Esophagus (tissue), 2 donors: ENCODE measurements around the gene NRARP. TPM values are rescaled to one million over a fixed set of nuclear protein-coding genes. Genes with fewer than 3 reads are reported as not detected.

ENCODE experiments used
- H3K27ac ChIP-seq, 2 donors: one replicate each; pipeline ENCODE4 v1.5.1; 2013; ENCODE audit warnings: low read depth in 2 of 2, mild to moderate bottlenecking in 2 of 2, inconsistent platforms in 1 of 2, low read length in 1 of 2, moderate library complexity in 1 of 2
- H3K27me3 ChIP-seq, 2 donors: one replicate each; pipeline ENCODE4 v1.6.1; 2013; ENCODE audit warnings: low read length in 2 of 2, control low read depth in 1 of 2, mild to moderate bottlenecking in 1 of 2; ENCODE audit not compliant: insufficient read depth in 2 of 2, control insufficient read depth in 1 of 2
- H3K36me3 ChIP-seq, 2 donors: one replicate each; pipeline ENCODE4 v1.6.1; 2013; ENCODE audit warnings: low read length in 1 of 2; ENCODE audit not compliant: control insufficient read depth in 2 of 2, insufficient read depth in 2 of 2
- H3K4me1 ChIP-seq, 2 donors: one replicate each; pipeline ENCODE4 v1.6.1; 2013; ENCODE audit warnings: low read length in 1 of 2; ENCODE audit not compliant: control insufficient read depth in 2 of 2, insufficient read depth in 2 of 2
- H3K4me3 ChIP-seq, 2 donors: one replicate each; pipeline ENCODE4 v1.5.1; 2013; ENCODE audit warnings: low read length in 2 of 2, mild to moderate bottlenecking in 2 of 2, low read depth in 1 of 2, moderate library complexity in 1 of 2
- H3K9me3 ChIP-seq, 2 donors: one replicate each; pipeline ENCODE4 v1.6.1; 2013; ENCODE audit warnings: mild to moderate bottlenecking in 2 of 2, low read depth in 1 of 2, low read length in 1 of 2, moderate library complexity in 1 of 2; ENCODE audit not compliant: control insufficient read depth in 2 of 2, insufficient read depth in 1 of 2
- WGBS, 2 donors: extraction: QIAGEN DNeasy Blood & Tissue Kit; methylation state at CpG; one replicate each; pipeline ENCODE4 v1.1.7; 2013; 5-methylcytosine and 5-hydroxymethylcytosine counted together
- polyA plus RNA-seq, 2 donors: library from polyadenylated mRNA; stranded (reverse); fragments of 200-250 nt; gene quantifications; one replicate each; pipeline ENCODE4 v1.2.3, GENCODE V29; 2013
- donor health status: healthy with polysubstance abuse.
- donor health status: Bipolar disorder and iron deficiency.

The NRARP gene
- polyA plus RNA-seq, 2 donors = 1.6 to 7.8 TPM

- Histone ChIP-seq H3K27me3 (no peaks in the 10 kb centered on the region), H3K4me1 (peaks cover 12 to 62% of the 10 kb centered on the region in 2 donors), H3K36me3 (no peaks in the 10 kb centered on the region), H3K9me3 (no peaks in the 10 kb centered on the region), H3K27ac (peak overlapping the region; percentile 97 to 98), H3K4me3 (peak overlapping the region in 1 of 2 donors; percentile 5)
- 48 to 51% methylated on average over 27 of the region's 27 CpGs for WGBS, 2 donors
Measured at GRCh38 chr9:137311171-137311985, 9.3 kb upstream of the NRARP start.

- Histone ChIP-seq H3K27ac (peak overlapping the region; percentile 93 to 98), H3K4me1 (peaks cover 13 to 68% of the 10 kb centered on the region in 2 donors), H3K27me3 (no peaks in the 10 kb centered on the region), H3K9me3 (no peaks in the 10 kb centered on the region), H3K4me3 (peak overlapping the region in 1 of 2 donors; percentile 5), H3K36me3 (no peaks in the 10 kb centered on the region)
- 58 to 59% methylated on average over 20 of the region's 20 CpGs for WGBS, 2 donors
Measured at GRCh38 chr9:137310189-137311052, 8.3 kb upstream of the NRARP start.

- no peaks in the 10 kb centered on the region for H3K36me3 ChIP-seq
- no peaks in the 10 kb centered on the region for H3K9me3 ChIP-seq
- H3K27ac ChIP-seq = peak overlapping the region; percentile 93 to 98
- H3K4me1 ChIP-seq = peaks cover 13 to 71% of the 10 kb centered on the region in 2 donors
- H3K27me3 ChIP-seq = no peaks in the 10 kb centered on the region
- WGBS, 2 donors = 82 to 86% methylated on average over 12 to 15 of the region's 15 CpGs
- H3K4me3 ChIP-seq = no peak overlapping the region
Measured at GRCh38 chr9:137309368-137310188, 7.5 kb upstream of the NRARP start.

GRCh38 chr9:137308057-137308619 is 6.1 kb upstream of the NRARP start:
- no peak overlapping the region for H3K27ac ChIP-seq
- H3K36me3 ChIP-seq = no peaks in the 10 kb centered on the region
- 57 to 59% methylated on average over 20 of the region's 20 CpGs for WGBS, 2 donors
- H3K9me3 ChIP-seq = no peaks in the 10 kb centered on the region
- peaks cover 12 to 69% of the 10 kb centered on the region in 2 donors for H3K4me1 ChIP-seq
- H3K27me3 ChIP-seq = no peaks in the 10 kb centered on the region
- H3K4me3 ChIP-seq = no peak overlapping the region

- no peak overlapping the region for H3K4me3 ChIP-seq
- H3K36me3 ChIP-seq = no peaks in the 10 kb centered on the region
- peaks cover 12 to 66% of the 10 kb centered on the region in 2 donors for H3K4me1 ChIP-seq
- peak overlapping the region in 1 of 2 donors; percentile 6 for H3K27ac ChIP-seq
- H3K27me3 ChIP-seq = no peaks in the 10 kb centered on the region
- H3K9me3 ChIP-seq = no peaks in the 10 kb centered on the region
- WGBS, 2 donors = 30 to 33% methylated on average over 29 to 30 of the region's 30 CpGs
Measured at GRCh38 chr9:137307255-137308056, 5.4 kb upstream of the NRARP start.

- Histone ChIP-seq H3K27me3 (no peaks in the 10 kb centered on the region), H3K27ac (no peak overlapping the region)
Measured at GRCh38 chr9:137306850-137307254, 4.8 kb upstream of the NRARP start.

GRCh38 chr9:137306066-137306849 is 4.2 kb upstream of the NRARP start:
- no peaks in the 10 kb centered on the region for H3K9me3 ChIP-seq
- peak overlapping the region in 1 of 2 donors; percentile 21 for H3K4me3 ChIP-seq
- H3K4me1 ChIP-seq = peaks cover 10 to 56% of the 10 kb centered on the region in 2 donors
- H3K27ac ChIP-seq = peak overlapping the region; percentile 86 to 91
- no peaks in the 10 kb centered on the region for H3K27me3 ChIP-seq
- H3K36me3 ChIP-seq = no peaks in the 10 kb centered on the region
- WGBS, 2 donors = 29 to 30% methylated on average over 28 to 30 of the region's 30 CpGs

More at GRCh38 chr9:137306850-137307254, 4.8 kb upstream of the NRARP start:
- Histone ChIP-seq H3K36me3 (no peaks in the 10 kb centered on the region), H3K4me3 (no peak overlapping the region), H3K4me1 (peaks cover 12 to 61% of the 10 kb centered on the region in 2 donors), H3K9me3 (no peaks in the 10 kb centered on the region)
- 33% methylated on average over 23 of the region's 23 CpGs for WGBS, 2 donors

- Histone ChIP-seq H3K4me1 (peaks cover 10 to 51% of the 10 kb centered on the region in 2 donors), H3K9me3 (no peaks in the 10 kb centered on the region), H3K27ac (peak overlapping the region; percentile 86 to 91), H3K27me3 (no peaks in the 10 kb centered on the region), H3K36me3 (no peaks in the 10 kb centered on the region), H3K4me3 (peak overlapping the region in 1 of 2 donors; percentile 21)
- WGBS, 2 donors = 13 to 15% methylated on average over 8 of the region's 8 CpGs
Measured at GRCh38 chr9:137305798-137306065, 3.7 kb upstream of the NRARP start.
